Measurements from ENCODE around the gene CEACAM20. TPM values are rescaled to one million over a fixed set of nuclear protein-coding genes. Genes with fewer than 3 reads are reported as not detected.
A peak's percentile ranks its signal among the peaks of the same experiment; 100 is the strongest.

Gene CEACAM20
- total and polyA plus RNA-seq, 2 of the 13 experiments (the other 11 are each of a cell fraction or from before 2014, with no cell fraction given), result 0.04 TPM; not detected in 1

- TF ChIP-seq ZSCAN5A (CRISPR knock-in tag; IDR thresholded peaks at IDR 0.05; ENCODE audit: borderline replicate concordance) (no peak), SAFB2 (CRISPR knock-in tag; IDR thresholded peaks at IDR 0.05; ENCODE audit: borderline replicate concordance, low read depth) (no peak), HINFP (CRISPR knock-in tag; IDR thresholded peaks at IDR 0.05; ENCODE audit: low read depth) (no peak), ZGPAT (CRISPR knock-in tag; IDR thresholded peaks at IDR 0.05) (no peak), PHF5A (CRISPR knock-in tag; IDR thresholded peaks at IDR 0.05; ENCODE audit: low read depth, unreplicated experiment) (no peak), HNF1B (CRISPR knock-in tag; IDR thresholded peaks at IDR 0.05) (no peak), ZNF33A (CRISPR knock-in tag; IDR thresholded peaks at IDR 0.05; ENCODE audit: borderline replicate concordance) (no peak), ZMYM3 (CRISPR knock-in tag; IDR thresholded peaks at IDR 0.05) (peak; percentile 50; the same call in 1 of the 2 replicates), ZNF10 (CRISPR knock-in tag; IDR thresholded peaks at IDR 0.05; ENCODE audit: borderline replicate concordance, low read depth) (no peak), IKZF4 (CRISPR knock-in tag; IDR thresholded peaks at IDR 0.05; ENCODE audit: borderline replicate concordance, low read depth, not compliant biosample characterization) (no peak), AKNA (CRISPR knock-in tag; IDR thresholded peaks at IDR 0.05; ENCODE audit: borderline replicate concordance) (no peak), ONECUT2 (CRISPR knock-in tag; IDR thresholded peaks at IDR 0.05) (no peak), MXD1 (CRISPR knock-in tag; IDR thresholded peaks at IDR 0.05) (no peak), ZNF652 (CRISPR knock-in tag; IDR thresholded peaks at IDR 0.05; ENCODE audit: borderline replicate concordance, low read depth) (no peak)
These were observed 42.5 kb upstream of the CEACAM20 start (continued) for GRCh38 chr19:44571830-44572580.

All from HepG2 (cell line).